HEK293 (cell line): ENCODE data around the gene CDC42BPA.

Experiments
- CTCF ChIA-PET: fragments of 350-600 bp; formaldehyde crosslinking; extraction: SDS; loops from one replicate; lab custom pipeline; 2021; ENCODE audit warnings: antibody characterized with exemption; lab: Yijun Ruan, JAX
- POLR2A ChIA-PET: fragments of 300-600 bp; formaldehyde crosslinking; extraction: SDS; loops from one replicate; lab custom pipeline; 2020; ENCODE audit warnings: antibody characterized with exemption, inconsistent platforms; lab: Yijun Ruan, JAX
- H3K27ac ChIP-seq: fragments of 200-500 bp; sonication (Bioruptor generic); 2 replicates; pipeline ENCODE4 v1.5.1; 2014; ENCODE audit warnings: low read depth, low read length, control low read depth, inconsistent platforms; ENCODE audit errors: extremely low read depth
- H3K36me3 ChIP-seq, 2 experiments: fragments of 200-500 bp in 1 of 2; sonication (Bioruptor generic) in 1 of 2; 1 replicate in 1 of 2; 2 replicates in 1 of 2; pipeline ENCODE4 v1.5.1; 2014 to 2017; ENCODE audit warnings: inconsistent platforms in 2 of 2, low read length in 2 of 2; ENCODE audit not compliant: control insufficient read depth in 2 of 2, insufficient read depth in 1 of 2
- H3K4me1 ChIP-seq: fragments of 200-500 bp; sonication (Bioruptor generic); 2 replicates; pipeline ENCODE4 v1.5.1; 2014; ENCODE audit warnings: mild to moderate bottlenecking, low read length, inconsistent platforms; ENCODE audit not compliant: control insufficient read depth, insufficient read depth
- H3K4me3 ChIP-seq: 2 replicates; pipeline ENCODE4 v1.5.1; 2011; ENCODE audit warnings: low read depth, mild to moderate bottlenecking, control low read depth, low read length, moderate library complexity
- H3K9me3 ChIP-seq: fragments of 200-500 bp; sonication (Bioruptor generic); 2 replicates; pipeline ENCODE4 v1.5.1; 2014; ENCODE audit warnings: low read depth, low read length, inconsistent platforms; ENCODE audit not compliant: control insufficient read depth, insufficient read depth
- HOXC10 ChIP-seq: sonication (generic); formaldehyde crosslinking; IDR thresholded peaks from 2 replicates; pipeline ENCODE4 v1.8.1; 2023; ENCODE audit warnings: mild to moderate bottlenecking, missing genetic modification reagents
- KLF7 ChIP-seq: fragments of 450-650 bp; formaldehyde crosslinking; IDR thresholded peaks from 2 replicates; pipeline ENCODE4 v1.5.1; 2016; ENCODE audit warnings: missing biosample characterization, missing genetic modification characterization, borderline replicate concordance
- MEIS1 ChIP-seq: sonication (generic); formaldehyde crosslinking; IDR thresholded peaks from 2 replicates; pipeline ENCODE4 v1.8.1; 2022; ENCODE audit warnings: missing genetic modification reagents, mild to moderate bottlenecking, borderline replicate concordance
- MZF1 ChIP-seq: fragments of 450-650 bp; formaldehyde crosslinking; IDR thresholded peaks from 2 replicates; pipeline ENCODE4 v1.5.1; 2017; ENCODE audit warnings: missing biosample characterization, missing genetic modification characterization, borderline replicate concordance
- PRDM1 ChIP-seq: fragments of 450-650 bp; formaldehyde crosslinking; IDR thresholded peaks from 2 replicates; pipeline ENCODE4; 2016; ENCODE audit warnings: missing biosample characterization, missing genetic modification characterization
- ZNF121 ChIP-seq: fragments of 450-650 bp; formaldehyde crosslinking; IDR thresholded peaks from 2 replicates; pipeline ENCODE4 v1.5.1; 2016; ENCODE audit warnings: missing biosample characterization, missing genetic modification characterization
- ZNF221 ChIP-seq: fragments of 450-650 bp; formaldehyde crosslinking; IDR thresholded peaks from 2 replicates; pipeline ENCODE4 v1.5.1; 2017; ENCODE audit warnings: missing biosample characterization, missing genetic modification characterization, borderline replicate concordance
- ZNF23 ChIP-seq: fragments of 450-650 bp; formaldehyde crosslinking; IDR thresholded peaks from 2 replicates; pipeline ENCODE4 v1.5.1; 2016; ENCODE audit warnings: missing biosample characterization, missing genetic modification characterization, borderline replicate concordance
- ZNF366 ChIP-seq: fragments of 450-650 bp; formaldehyde crosslinking; conservative IDR thresholded peaks from 2 replicates; pipeline ENCODE4 v1.5.1; 2016; ENCODE audit warnings: missing biosample characterization, missing genetic modification characterization
- ZNF423 ChIP-seq: fragments of 450-650 bp; formaldehyde crosslinking; IDR thresholded peaks from 2 replicates; pipeline ENCODE4 v1.5.1; 2016; ENCODE audit warnings: missing biosample characterization, missing genetic modification characterization
- ZNF426 ChIP-seq: fragments of 450-650 bp; formaldehyde crosslinking; IDR thresholded peaks from 2 replicates; pipeline ENCODE4 v1.5.1; 2017; ENCODE audit warnings: missing biosample characterization, missing genetic modification characterization, mild to moderate bottlenecking, inconsistent platforms, moderate library complexity
- ZNF521 ChIP-seq: fragments of 450-650 bp; formaldehyde crosslinking; IDR thresholded peaks from 2 replicates; pipeline ENCODE4 v1.5.1; 2017; ENCODE audit warnings: missing biosample characterization, mild to moderate bottlenecking, missing genetic modification characterization
- ZNF558 ChIP-seq: fragments of 450-650 bp; formaldehyde crosslinking; IDR thresholded peaks from 2 replicates; pipeline ENCODE4 v1.5.1; 2016; ENCODE audit warnings: missing biosample characterization, missing genetic modification characterization
- TF ChIP-seq, protein P1 (sequence below): fragments of 450-650 bp; formaldehyde crosslinking; IDR thresholded peaks from 2 replicates; pipeline ENCODE4 v1.5.1; 2016; ENCODE audit warnings: missing biosample characterization, missing genetic modification characterization
- TF ChIP-seq, protein P2 (sequence below): fragments of 450-650 bp; formaldehyde crosslinking; IDR thresholded peaks from 2 replicates; pipeline ENCODE4 v1.5.1; 2016; ENCODE audit warnings: missing biosample characterization, missing genetic modification characterization, low read depth
- TF ChIP-seq, protein P3 (sequence below): fragments of 450-650 bp; formaldehyde crosslinking; IDR thresholded peaks from 2 replicates; pipeline ENCODE4 v1.5.1; 2016; ENCODE audit warnings: missing biosample characterization, missing genetic modification characterization
- TF ChIP-seq, protein P4 (sequence below): fragments of 450-650 bp; formaldehyde crosslinking; IDR thresholded peaks from 2 replicates; pipeline ENCODE4 v1.5.1; 2017; ENCODE audit warnings: missing biosample characterization, missing genetic modification characterization

Gene CDC42BPA

DNA sequence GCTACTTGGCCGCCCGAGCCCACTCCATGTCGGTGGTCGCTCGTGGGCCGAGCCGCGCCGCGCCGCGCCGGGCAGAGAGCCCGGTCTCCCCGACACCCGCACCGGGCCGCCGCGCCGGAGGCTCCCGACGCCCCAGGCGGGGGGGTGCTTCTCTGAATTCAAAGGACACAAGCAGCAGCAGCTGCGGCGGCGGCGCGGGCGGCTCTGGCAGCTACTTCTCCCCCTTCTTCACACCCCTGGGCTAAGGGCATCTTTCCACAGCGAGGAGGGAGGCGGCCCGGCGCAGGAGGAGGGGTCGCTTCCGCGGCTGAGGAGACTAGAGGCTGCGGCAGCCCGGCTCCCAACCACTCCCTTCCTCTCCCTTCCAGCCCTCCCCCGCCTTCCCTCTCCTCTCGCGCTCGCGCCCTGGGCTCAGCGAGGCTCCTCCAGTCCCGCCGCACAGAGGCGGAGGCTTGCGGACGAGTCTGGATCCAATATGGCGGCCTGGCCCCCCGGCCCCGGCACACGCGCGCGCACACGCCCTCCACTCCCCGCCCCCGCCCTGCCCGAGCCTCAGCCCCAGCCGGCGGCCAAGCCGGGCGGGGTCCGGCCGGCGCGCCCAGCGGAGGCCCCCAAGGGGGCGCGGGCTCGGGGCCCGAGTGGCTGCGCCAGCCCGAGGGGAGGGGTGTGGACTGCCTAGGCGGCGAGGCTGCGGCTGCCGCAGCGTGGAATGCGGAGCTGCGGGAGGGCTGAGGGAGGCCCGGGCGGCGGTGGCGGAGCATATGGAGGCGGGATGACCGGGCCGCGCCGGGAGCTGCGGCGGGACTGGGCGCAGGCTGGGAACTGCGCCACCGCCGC is at the start of gene CDC42BPA (continued):
- TF ChIP-seq ZNF426 (no peak), MZF1 (tag by site-specific recombination) (no peak; the same call in 1 of the 2 replicates), MEIS1 (CRISPR knock-in tag) (no peak), ZNF221 (no peak), ZNF423 (tag by site-specific recombination) (peak; percentile 41; the same call in 1 of the 2 replicates), ZNF558 (tag by site-specific recombination) (no peak; the same call in 1 of the 2 replicates)

DNA sequence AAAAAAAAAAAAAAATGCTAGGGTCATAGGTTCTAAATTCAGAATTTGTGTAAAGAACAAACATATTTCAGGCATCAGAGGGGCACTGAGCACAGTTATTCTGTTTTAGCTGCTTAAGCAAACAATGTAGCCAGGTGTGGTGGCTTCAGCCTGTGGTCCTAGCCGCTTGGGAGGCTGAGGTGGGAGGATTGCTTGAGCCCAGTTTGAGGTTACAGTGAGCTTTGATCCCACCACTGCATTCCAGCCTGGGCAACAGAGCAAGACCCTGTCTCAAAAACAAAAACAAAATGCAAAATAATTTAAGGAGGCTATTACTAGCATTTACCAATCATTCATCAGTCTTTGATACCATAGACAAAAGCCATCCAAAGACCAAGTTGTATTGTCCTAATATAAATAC is 49.7 kb upstream of the CDC42BPA start:
- no peak overlapping the region for H3K4me3 ChIP-seq
- no peak for TF ChIP-seq HOXC10 (CRISPR knock-in tag)
- no peak for TF ChIP-seq ZNF23
- TF ChIP-seq ZNF121 (tag by site-specific recombination) = peak; percentile 61; the same call in 1 of the 2 replicates
- H3K36me3 ChIP-seq = no peaks in the 10 kb centered on the region
- CTCF ChIA-PET = interaction anchor here (0.6 to 0.8 kb wide), 2 partner anchors 12 to 30 kb away, joined by 3 read pairs; no protein-coding TSS in a partner anchor
- POLR2A ChIA-PET = no interaction called here
- peaks cover 34% of the 10 kb centered on the region for H3K4me1 ChIP-seq
- no peaks in the 10 kb centered on the region for H3K9me3 ChIP-seq
- H3K27ac ChIP-seq = no peak overlapping the region

DNA sequence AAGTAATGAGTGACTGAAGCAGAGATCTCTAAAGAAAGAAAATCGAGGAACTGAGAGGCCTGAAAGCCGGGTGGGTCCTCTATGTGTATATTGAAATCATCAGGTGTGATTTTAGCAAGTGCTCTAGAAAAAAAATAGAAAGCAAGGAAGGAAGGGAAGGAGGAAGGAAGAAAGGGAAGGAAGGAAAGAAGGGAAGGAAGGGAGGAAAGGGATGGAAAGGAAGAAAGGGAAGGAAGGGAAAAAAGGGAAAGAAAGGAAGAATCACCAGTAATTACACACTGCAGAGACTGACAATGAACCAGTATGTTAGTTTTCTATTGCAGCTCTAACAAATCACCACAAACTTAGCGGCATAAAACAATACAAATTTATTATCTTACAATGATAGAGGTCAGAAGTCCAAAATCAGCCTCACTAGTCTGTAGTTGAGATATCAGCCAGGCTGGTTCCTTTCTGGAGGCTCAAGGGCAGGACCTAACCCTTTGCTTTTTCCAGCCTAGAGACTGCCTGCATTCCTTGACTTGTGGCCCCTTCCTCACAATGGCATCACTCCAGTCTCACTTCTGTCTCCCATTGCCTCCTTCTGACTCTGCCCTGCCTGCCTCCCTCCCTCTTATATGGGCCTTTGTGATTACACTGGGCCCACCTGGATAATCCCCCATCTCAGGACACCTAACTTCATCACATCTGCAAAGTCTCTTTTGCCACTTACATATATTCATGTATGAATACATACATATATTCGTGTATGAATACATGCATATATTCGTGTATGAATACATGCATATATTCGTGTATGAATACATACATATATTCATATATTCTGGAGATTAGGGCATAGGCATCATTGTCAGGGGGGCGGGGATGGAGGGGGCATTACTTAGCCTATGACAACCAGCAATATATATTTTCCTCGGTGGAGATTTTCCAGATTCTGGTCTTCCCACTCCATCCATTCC is 47.5 kb upstream of the CDC42BPA start:
- TF ChIP-seq ZNF521 (tag by site-specific recombination) = no peak
- TF ChIP-seq, protein P1, sequence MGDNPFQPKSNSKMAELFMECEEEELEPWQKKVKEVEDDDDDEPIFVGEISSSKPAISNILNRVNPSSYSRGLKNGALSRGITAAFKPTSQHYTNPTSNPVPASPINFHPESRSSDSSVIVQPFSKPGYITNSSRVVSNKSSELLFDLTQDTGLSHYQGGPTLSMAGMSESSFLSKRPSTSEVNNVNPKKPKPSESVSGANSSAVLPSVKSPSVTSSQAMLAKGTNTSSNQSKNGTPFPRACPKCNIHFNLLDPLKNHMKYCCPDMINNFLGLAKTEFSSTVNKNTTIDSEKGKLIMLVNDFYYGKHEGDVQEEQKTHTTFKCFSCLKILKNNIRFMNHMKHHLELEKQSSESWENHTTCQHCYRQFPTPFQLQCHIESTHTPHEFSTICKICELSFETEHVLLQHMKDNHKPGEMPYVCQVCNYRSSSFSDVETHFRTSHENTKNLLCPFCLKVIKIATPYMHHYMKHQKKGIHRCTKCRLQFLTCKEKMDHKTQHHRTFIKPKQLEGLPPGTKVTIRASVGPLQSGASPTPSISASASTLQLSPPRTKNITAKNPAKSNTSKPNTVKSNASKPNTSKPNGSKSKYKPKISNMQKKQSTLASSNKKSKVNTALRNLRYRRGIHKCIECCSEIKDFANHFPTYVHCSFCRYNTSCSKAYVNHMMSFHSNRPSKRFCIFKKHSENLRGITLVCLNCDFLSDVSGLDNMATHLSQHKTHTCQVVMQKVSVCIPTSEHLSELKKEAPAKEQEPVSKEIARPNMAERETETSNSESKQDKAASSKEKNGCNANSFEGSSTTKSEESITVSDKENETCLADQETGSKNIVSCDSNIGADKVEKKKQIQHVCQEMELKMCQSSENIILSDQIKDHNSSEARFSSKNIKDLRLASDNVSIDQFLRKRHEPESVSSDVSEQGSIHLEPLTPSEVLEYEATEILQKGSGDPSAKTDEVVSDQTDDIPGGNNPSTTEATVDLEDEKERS (tag by site-specific recombination) = 0 out of 2 replicates have a peak, but pooled peaks have one; percentile 7
- TF ChIP-seq ZNF366 = peak; percentile 61; the same call in 1 of the 2 replicates
- TF ChIP-seq, protein P2, sequence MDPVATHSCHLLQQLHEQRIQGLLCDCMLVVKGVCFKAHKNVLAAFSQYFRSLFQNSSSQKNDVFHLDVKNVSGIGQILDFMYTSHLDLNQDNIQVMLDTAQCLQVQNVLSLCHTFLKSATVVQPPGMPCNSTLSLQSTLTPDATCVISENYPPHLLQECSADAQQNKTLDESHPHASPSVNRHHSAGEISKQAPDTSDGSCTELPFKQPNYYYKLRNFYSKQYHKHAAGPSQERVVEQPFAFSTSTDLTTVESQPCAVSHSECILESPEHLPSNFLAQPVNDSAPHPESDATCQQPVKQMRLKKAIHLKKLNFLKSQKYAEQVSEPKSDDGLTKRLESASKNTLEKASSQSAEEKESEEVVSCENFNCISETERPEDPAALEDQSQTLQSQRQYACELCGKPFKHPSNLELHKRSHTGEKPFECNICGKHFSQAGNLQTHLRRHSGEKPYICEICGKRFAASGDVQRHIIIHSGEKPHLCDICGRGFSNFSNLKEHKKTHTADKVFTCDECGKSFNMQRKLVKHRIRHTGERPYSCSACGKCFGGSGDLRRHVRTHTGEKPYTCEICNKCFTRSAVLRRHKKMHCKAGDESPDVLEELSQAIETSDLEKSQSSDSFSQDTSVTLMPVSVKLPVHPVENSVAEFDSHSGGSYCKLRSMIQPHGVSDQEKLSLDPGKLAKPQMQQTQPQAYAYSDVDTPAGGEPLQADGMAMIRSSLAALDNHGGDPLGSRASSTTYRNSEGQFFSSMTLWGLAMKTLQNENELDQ (tag by site-specific recombination) = no peak
- peak; percentile 96 for TF ChIP-seq PRDM1 (tag by site-specific recombination)
- TF ChIP-seq KLF7 (tag by site-specific recombination) = no peak
- TF ChIP-seq, protein P3, sequence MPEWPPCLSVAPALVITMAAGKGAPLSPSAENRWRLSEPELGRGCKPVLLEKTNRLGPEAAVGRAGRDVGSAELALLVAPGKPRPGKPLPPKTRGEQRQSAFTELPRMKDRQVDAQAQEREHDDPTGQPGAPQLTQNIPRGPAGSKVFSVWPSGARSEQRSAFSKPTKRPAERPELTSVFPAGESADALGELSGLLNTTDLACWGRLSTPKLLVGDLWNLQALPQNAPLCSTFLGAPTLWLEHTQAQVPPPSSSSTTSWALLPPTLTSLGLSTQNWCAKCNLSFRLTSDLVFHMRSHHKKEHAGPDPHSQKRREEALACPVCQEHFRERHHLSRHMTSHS = no peak
- TF ChIP-seq, protein P4, sequence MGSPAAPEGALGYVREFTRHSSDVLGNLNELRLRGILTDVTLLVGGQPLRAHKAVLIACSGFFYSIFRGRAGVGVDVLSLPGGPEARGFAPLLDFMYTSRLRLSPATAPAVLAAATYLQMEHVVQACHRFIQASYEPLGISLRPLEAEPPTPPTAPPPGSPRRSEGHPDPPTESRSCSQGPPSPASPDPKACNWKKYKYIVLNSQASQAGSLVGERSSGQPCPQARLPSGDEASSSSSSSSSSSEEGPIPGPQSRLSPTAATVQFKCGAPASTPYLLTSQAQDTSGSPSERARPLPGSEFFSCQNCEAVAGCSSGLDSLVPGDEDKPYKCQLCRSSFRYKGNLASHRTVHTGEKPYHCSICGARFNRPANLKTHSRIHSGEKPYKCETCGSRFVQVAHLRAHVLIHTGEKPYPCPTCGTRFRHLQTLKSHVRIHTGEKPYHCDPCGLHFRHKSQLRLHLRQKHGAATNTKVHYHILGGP (tag by site-specific recombination) = no peak
- no peak overlapping the region for H3K4me3 ChIP-seq
- H3K9me3 ChIP-seq = no peaks in the 10 kb centered on the region
- H3K36me3 ChIP-seq = no peaks in the 10 kb centered on the region
- CTCF ChIA-PET = interaction anchor here (0.6 kb wide), 1 partner anchor 1225 kb away, joined by 3 read pairs; no protein-coding TSS in a partner anchor
- POLR2A ChIA-PET = no interaction called here
- H3K27ac ChIP-seq = no peak overlapping the region
- peaks cover 18% of the 10 kb centered on the region for H3K4me1 ChIP-seq
